Small intestine (tissue), 7 donors: ENCODE measurements around the gene SPTBN4. TPM values are rescaled to one million over a fixed set of nuclear protein-coding genes. Genes with fewer than 3 reads are reported as not detected.
"Not testable (repeated sequence)": the region's sequence is repeated elsewhere in the genome, so short reads cannot be mapped to it uniquely, and the experiment has no call there.

Experiments
- DNase-seq, 2 donors: peaks; one replicate each; pipeline versions ENCODE4 v3.0.0 to v3.0.0-alpha.2; 2013
- FAIRE-seq: peaks from 2 replicates; lab custom pipeline; 2012; peaks lifted over from hg19 to GRCh38; lab: Jason Lieb, UNC
- H3K27ac ChIP-seq, 3 donors: one replicate each; pipeline ENCODE4 v1.5.1; 2013; ENCODE audit warnings: low read length in 2 of 3, mild to moderate bottlenecking in 2 of 3, control low read depth in 1 of 3, inconsistent platforms in 1 of 3, low read depth in 1 of 3, moderate library complexity in 1 of 3
- H3K27me3 ChIP-seq, 3 donors: one replicate each; pipeline ENCODE4 v1.6.1; 2013; ENCODE audit warnings: low read length in 3 of 3, inconsistent platforms in 1 of 3; ENCODE audit not compliant: control insufficient read depth in 3 of 3, insufficient read depth in 3 of 3
- H3K36me3 ChIP-seq, 3 donors: one replicate each; pipeline ENCODE4 v1.6.1; 2013; ENCODE audit warnings: low read length in 3 of 3, inconsistent platforms in 1 of 3, low read depth in 1 of 3, mild to moderate bottlenecking in 1 of 3, moderate library complexity in 1 of 3; ENCODE audit not compliant: control insufficient read depth in 3 of 3, insufficient read depth in 2 of 3
- H3K4me1 ChIP-seq, 3 donors: one replicate each; pipeline ENCODE4 v1.6.1; 2013; ENCODE audit warnings: low read length in 2 of 3, inconsistent platforms in 1 of 3, low read depth in 1 of 3, mild to moderate bottlenecking in 1 of 3, moderate library complexity in 1 of 3; ENCODE audit not compliant: control insufficient read depth in 3 of 3, insufficient read depth in 2 of 3
- H3K4me3 ChIP-seq, 3 donors: one replicate each; pipeline ENCODE4 v1.5.1; 2013; ENCODE audit warnings: low read length in 3 of 3, control low read depth in 1 of 3, inconsistent platforms in 1 of 3, low read depth in 1 of 3, mild to moderate bottlenecking in 1 of 3, moderate library complexity in 1 of 3
- H3K9me3 ChIP-seq, 2 donors: one replicate each; pipeline ENCODE4 v1.6.1; 2013; ENCODE audit warnings: low read depth in 1 of 2, low read length in 1 of 2; ENCODE audit not compliant: control insufficient read depth in 2 of 2, insufficient read depth in 1 of 2
- WGBS, 3 donors: extraction: QIAGEN DNeasy Blood & Tissue Kit; methylation state at CpG; one replicate each; pipeline ENCODE4 v1.1.7; 2013; 5-methylcytosine and 5-hydroxymethylcytosine counted together
- polyA plus RNA-seq, 4 donors: library from polyadenylated mRNA; stranded (reverse) in 3 of 4; unstranded in 1 of 4; fragments of 200-250 nt in 3 of 4; fragments of 120-200 nt in 1 of 4; gene quantifications; one replicate each; pipeline versions ENCODE4 v1.2.1 to v1.2.3, GENCODE V29; 2013
- donor health status: healthy with polysubstance abuse.
- donor health status: control.
- donor health status: control.
- donor health status: Bipolar disorder and iron deficiency.
- donor health status: healthy.

The SPTBN4 gene
- polyA plus RNA-seq, 4 donors, result 1.1 to 2.0 (median 1.8) TPM; not detected in 1

DNA sequence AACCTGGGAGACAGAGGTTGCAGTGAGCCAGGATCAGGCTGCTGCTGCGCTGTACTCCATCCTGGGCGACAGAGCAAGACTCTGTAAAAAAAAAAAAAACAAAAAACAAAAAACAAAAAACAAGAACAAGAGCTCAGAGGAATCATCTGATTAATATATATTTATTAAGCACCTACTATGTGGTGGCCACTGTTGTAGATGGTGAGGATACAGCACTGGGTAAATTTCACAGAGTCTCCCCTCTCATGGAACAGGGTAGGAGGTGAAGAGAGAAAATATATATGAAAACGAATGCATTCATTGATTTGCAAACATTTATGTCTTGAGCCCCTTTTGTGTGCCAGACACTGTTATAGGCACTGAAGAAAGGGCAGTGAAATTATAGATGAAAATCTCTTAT, 35.1 kb upstream of the SPTBN4 start:
- 85 to 95% (median 87%) methylated on average over 3 of the region's 3 CpGs for WGBS, 3 donors
- DNase-seq, result no peak
- H3K27me3 ChIP-seq, result no peaks in the 10 kb centered on the region
- H3K9me3 ChIP-seq, result no peaks in the 10 kb centered on the region
- H3K4me1 ChIP-seq, result peaks cover 0 to 18% (median 0%) of the 10 kb centered on the region in 3 donors
- FAIRE-seq, result no peak
- H3K36me3 ChIP-seq, result no peaks in the 10 kb centered on the region
- H3K4me3 ChIP-seq, result no peak overlapping the region
- H3K27ac ChIP-seq, result no peak overlapping the region

DNA sequence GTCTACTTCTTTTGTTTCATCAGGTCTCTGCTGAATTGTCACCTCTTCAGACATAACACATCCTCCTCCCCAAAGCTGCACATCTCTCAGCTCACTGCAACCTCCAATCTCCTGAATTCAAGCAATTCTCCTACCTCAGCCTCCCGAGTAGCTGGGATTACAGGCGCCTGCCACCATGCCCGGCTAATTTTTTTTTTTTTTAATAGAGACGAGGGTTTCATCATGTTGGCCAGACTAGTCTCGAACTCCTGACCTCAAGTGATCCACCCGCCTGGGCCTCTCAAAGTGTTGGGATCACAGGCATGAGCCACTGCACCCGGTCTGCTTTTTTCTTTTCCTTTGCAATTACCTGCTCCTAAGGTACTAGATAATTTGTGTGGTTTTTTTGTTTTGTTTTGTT, 34.0 kb upstream of the SPTBN4 start:
- H3K36me3 ChIP-seq, H3K27me3 ChIP-seq, FAIRE-seq, DNase-seq, H3K9me3 ChIP-seq: not testable (repeated sequence)
- 23 to 35% (median 32%) methylated on average over 7 of the region's 7 CpGs for WGBS, 3 donors
- peak overlapping the region in 2 of 3 donors; percentile 27 to 51 for H3K4me3 ChIP-seq
- peak overlapping the region; percentile 85 to 96 (median 95) for H3K27ac ChIP-seq
- peaks cover 0 to 18% (median 0%) of the 10 kb centered on the region in 3 donors for H3K4me1 ChIP-seq

DNA sequence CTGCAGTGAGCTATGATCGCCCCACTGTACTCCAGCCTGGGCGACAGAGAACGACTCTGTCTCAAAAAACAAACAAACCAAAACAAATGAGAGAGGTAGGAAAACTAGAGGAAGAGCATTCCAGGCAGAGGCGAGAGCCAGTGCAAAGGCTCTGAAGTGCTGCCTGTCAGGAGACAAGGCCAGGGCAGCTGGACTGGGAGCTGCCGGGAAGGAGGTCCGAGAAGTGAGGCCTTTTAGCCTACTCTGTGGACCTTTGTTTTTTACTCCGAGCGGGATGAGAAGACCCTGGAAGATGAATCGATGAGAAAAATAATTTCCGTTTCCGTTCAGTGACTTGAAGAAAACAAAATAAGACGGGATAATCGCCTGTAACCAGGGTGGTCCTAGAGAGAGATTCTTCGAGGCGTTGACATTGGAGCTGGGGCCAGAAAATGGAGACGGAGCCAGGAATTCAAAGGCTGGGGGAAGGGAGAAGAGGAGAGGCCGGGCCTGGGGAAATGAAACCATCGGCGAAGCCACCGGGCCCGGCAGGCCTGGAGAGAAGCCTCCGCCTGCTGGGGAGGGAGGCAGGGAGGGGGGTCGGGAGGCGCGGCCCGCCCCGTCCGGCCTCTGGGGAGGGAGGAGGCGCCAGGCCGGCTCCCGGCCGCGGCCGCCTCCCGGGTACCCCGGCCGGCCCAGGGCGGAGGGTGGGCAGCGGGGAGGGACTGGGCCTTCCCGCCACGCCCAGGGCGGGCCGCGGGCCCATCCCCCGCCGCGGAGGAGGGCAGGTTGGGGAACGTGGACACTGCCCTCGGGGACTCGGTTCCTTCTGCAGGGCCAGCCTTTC, 33.2 kb upstream of the SPTBN4 start:
- Histone ChIP-seq H3K27me3 (no peaks in the 10 kb centered on the region), H3K36me3 (no peaks in the 10 kb centered on the region), H3K9me3 (no peaks in the 10 kb centered on the region), H3K4me3 (peak overlapping the region; percentile 23 to 51 (median 48)), H3K4me1 (peaks cover 0 to 18% (median 0%) of the 10 kb centered on the region in 3 donors), H3K27ac (peak overlapping the region; percentile 85 to 96 (median 95))
- 2 to 6% (median 3%) methylated on average over 33 to 50 of the region's 50 CpGs for WGBS, 3 donors
- no peak for FAIRE-seq
- DNase-seq, result peak; percentile 93 to 94

DNA sequence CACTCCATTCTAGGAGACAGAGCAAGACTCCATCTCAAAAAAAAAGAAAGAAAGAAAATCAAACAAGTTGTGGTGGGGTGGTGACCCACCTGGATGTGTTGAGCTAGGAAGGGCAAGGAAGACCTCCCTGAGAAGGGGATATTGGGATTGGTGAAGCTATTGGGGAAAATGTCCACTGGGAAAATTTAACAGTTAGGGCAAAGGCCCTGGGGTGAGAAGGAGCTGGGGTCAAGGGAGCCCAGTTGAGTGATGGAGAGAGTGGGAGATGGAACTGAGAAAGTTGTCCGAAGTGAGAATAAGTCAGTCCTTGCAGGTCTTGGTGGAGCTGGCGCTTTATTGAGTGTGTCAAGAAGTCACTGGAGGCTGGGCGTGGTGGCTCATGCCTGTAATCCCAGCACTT, 28.5 kb upstream of the SPTBN4 start:
- DNase-seq (no peak), FAIRE-seq (no peak)
- H3K27ac ChIP-seq, result no peak overlapping the region
- WGBS, 3 donors, result 86 to 100% (median 97%) methylated on average over 3 of the region's 3 CpGs
- H3K9me3 ChIP-seq, result no peaks in the 10 kb centered on the region
- no peaks in the 10 kb centered on the region for H3K27me3 ChIP-seq
- H3K4me3 ChIP-seq, result no peak overlapping the region
- H3K4me1 ChIP-seq, result peaks cover 0 to 11% (median 3%) of the 10 kb centered on the region in 3 donors
- H3K36me3 ChIP-seq, result peaks cover 4 to 23% (median 5%) of the 10 kb centered on the region in 3 donors

DNA sequence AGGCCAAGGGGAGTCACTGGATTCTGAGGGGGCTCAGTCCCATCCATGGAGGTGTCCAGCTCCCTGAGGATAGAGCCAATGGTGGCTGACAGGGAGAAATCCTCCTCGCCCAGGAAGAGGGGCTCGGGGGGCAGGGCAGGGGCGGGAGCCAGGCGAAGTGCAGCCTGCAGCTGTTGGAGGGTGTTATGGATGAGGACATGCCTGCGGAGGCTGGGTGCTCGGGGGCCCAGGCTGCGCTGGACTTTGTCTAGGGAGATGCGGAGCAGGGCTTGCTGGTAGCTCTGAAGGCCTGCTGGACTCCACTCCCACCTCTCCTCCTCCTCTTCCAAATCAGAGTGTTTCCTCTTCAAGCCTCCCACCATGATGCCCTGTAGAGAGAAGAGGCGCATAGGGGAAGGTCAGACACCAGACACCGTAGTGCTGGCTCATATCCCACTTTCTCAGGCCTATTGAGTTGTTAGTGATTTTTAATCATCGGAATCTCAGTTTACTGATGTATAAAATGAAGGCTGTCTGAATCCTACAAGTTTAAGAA, 25.0 kb upstream of the SPTBN4 start:
- peaks cover 4 to 25% (median 5%) of the 10 kb centered on the region in 3 donors for H3K36me3 ChIP-seq

DNA sequence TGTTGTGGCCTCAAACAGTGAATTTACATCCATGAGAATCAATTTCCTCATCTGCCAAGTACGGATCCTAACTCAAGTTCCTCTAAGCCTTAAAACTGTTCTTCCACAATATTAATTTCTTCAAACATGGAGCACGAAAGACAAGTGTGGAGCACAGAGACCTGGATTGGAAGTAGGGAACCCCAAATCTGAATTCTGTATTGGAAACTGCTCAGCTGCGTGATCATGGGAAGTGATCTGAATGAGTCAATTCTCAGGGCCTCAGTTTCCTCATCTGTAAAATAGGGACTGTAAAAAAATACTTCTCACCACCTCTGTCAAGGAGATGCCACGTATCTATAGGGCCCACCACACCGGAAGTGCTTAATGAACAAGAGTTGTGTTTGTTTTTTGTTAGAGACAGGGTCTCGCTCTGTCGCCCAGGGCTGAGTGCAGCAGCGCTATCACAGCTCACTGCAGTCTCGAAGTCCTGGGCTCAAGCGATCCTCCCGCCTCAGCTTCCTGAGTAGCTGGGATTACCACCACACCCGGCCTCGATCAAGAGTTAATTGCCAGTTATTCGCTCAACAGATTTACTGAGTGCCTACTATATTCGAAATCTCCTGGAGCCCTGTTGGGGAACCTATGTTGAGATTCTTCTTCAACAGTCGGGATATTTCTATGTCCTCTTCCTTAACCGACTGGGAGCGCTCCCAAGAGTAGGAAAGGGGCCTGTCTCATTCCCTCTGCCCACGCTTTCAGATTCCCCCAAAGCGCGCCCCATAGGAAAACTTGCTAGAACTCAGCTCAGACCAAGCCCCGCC, 24.3 kb upstream of the SPTBN4 start:
- peaks cover 4 to 32% (median 5%) of the 10 kb centered on the region in 3 donors for H3K36me3 ChIP-seq
- H3K4me3 ChIP-seq, result peak overlapping the region in 2 of 3 donors; percentile 52 to 85
- peaks cover 0 to 9% (median 3%) of the 10 kb centered on the region in 3 donors for H3K4me1 ChIP-seq
- FAIRE-seq (no peak), DNase-seq (no peak)
- peak overlapping the region in 2 of 3 donors; percentile 69 to 78 for H3K27ac ChIP-seq
- WGBS, 3 donors, result 16 to 21% (median 18%) methylated on average over 22 of the region's 22 CpGs
- no peaks in the 10 kb centered on the region for H3K27me3 ChIP-seq
- no peaks in the 10 kb centered on the region for H3K9me3 ChIP-seq

More for the DNA sequence above, 25.0 kb upstream of the SPTBN4 start:
- H3K4me1 ChIP-seq, result peaks cover 0 to 9% (median 3%) of the 10 kb centered on the region in 3 donors
- DNase-seq (no peak), FAIRE-seq (no peak)
- H3K27me3 ChIP-seq, result no peaks in the 10 kb centered on the region
- no peaks in the 10 kb centered on the region for H3K9me3 ChIP-seq
- WGBS, 3 donors, result 81 to 86% (median 86%) methylated on average over 11 of the region's 11 CpGs
- H3K4me3 ChIP-seq, result no peak overlapping the region
- no peak overlapping the region for H3K27ac ChIP-seq

DNA sequence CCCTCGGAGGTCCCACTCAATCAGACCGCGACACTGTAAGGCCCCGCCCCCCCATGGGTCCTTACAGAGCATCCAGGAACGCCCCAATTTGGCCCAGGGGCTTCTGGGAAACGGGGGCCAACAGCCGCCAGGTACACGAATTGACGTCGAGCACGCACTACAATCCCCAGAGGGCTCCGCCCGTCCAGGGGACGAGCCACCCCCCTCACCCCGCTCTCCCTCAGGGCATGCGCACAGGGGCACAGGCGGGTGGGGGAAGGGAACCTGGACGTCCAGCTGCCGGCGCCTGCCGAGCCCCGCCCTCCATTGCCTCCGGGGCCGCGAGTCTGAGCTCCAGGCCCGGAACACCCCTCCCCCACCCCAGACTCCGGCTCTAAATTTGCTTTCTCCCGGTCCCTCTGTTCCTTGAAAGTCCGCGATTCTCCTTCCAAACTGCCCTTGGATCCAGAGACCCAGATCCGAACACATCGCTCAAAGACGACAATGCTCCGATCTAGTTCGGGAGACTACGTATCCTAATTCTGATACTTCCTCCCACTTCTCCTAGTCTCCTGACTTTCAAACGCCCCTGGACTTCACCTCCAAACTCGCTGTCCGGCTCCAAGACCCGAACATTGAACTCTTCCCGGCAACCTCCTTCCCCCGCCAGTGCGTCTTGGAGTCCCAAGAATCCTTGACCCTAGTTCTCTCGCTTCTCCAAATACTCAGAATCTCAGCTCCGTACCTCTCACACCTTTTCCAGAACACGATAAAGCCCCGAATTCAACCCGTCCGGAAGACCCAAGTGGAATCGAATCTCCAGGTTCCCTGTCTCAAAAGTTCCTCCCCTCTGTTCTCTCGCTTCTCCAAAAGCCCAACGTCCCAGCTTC, 23.4 kb upstream of the SPTBN4 start:
- DNase-seq (peak; percentile 100), FAIRE-seq (no peak)
- Histone ChIP-seq H3K27me3 (no peaks in the 10 kb centered on the region), H3K27ac (peak overlapping the region; percentile 86 to 99 (median 93)), H3K4me1 (peaks cover 0 to 9% (median 3%) of the 10 kb centered on the region in 3 donors), H3K4me3 (peak overlapping the region; percentile 77 to 94 (median 85)), H3K9me3 (no peaks in the 10 kb centered on the region), H3K36me3 (peaks cover 5 to 40% (median 7%) of the 10 kb centered on the region in 3 donors)
- 0 to 1% (median 0%) methylated on average over 43 to 52 of the region's 52 CpGs for WGBS, 3 donors
